ENCODE measurements around the gene TMEM231. TPM values are rescaled to one million over a fixed set of nuclear protein-coding genes. Genes with fewer than 3 reads are reported as not detected.
A peak's percentile ranks its signal among the peaks of the same experiment; 100 is the strongest.
"Not testable (repeated sequence)": the region's sequence is repeated elsewhere in the genome, so short reads cannot be mapped to it uniquely, and the experiment has no call there.

TMEM231 gene
- total RNA-seq, 1 donor from 2014 or later = 17.0 TPM

DNA sequence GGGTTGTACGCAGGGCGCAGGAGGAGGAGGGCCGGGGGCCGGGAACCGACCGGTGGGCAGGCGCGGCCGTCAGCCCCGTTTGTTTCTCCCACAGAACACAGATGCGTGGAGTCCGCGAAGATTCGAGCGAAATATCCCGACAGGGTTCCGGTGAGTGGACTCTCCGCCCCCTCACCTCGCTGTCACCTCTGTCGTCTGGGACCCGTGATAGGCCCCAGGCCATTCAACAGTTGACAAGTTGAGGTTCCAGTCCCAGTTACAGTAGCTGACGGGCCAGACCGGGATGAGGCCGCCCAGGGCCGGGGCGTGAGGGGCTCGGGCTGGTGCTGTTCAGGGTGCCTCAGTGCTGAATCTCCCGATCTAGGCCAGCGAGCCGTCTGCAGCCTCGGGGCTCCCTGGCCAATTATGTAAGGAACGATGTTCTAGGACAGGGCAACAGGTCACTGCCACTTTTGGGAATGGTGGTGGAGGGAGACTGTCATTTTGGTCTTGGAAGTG is 10.8 kb upstream of the TMEM231 start:
- DNase-seq = no peak

DNA sequence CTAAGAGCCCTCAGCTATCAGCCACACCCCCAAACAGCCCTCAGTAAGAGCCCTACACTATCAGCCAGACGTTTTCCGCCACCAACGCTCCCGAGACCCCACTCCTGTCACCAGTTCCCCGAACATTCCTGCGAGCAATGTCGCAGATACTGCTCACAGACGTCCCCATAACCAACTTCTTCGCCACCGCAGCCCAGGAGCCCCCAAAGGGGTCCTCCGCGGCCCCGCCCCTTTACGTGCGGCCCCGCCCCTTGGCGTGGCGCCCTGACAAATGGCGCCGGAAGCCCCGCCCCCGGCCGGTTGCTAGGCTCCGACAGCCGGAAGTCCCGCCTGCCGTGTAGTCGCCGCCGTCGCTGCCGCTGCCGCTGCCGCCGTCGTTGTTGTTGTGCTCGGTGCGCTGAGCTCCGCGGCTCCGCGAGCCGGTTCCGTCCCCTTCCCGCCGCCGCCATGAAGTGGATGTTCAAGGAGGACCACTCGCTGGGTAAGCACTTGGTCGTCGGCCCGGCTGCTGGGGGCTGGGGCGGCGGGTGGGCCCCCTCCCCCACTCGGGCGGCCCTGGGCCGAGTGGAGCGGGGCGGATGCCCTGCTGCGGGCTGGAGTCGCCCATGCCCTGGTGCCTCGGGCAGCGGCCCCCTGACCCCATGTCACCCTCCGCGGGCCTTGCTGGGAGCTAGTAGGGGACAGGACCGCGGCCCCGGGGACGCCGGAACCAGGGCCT is 10.1 kb upstream of the TMEM231 start, which contains the start of gene GABARAPL2:
GABARAPL2 (plus strand) TSS at position 340 of the 718 bp plus-strand sequence; CDS start at position 448, 108 bp downstream.
- peak; percentile 73 for DNase-seq

DNA sequence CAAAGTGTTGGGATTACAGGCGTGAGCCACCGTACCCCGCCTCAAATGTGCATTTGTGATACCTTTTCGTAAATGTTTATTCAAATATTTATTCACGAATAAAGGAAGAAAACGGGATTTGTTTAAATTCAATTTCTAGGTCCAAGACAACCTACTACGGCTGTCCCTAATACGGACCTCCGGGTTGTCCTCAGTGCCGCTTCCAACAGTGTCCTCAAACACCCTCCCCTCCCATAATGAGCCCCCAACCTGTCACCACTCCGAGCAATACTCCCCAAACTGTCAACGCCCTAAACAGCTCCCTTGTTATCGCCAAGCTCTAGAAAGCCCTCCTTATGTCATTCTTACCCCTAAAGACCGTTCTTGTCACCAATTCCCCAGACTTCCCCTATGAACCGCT is 9.6 kb upstream of the TMEM231 start:
- DNase-seq = no peak

DNA sequence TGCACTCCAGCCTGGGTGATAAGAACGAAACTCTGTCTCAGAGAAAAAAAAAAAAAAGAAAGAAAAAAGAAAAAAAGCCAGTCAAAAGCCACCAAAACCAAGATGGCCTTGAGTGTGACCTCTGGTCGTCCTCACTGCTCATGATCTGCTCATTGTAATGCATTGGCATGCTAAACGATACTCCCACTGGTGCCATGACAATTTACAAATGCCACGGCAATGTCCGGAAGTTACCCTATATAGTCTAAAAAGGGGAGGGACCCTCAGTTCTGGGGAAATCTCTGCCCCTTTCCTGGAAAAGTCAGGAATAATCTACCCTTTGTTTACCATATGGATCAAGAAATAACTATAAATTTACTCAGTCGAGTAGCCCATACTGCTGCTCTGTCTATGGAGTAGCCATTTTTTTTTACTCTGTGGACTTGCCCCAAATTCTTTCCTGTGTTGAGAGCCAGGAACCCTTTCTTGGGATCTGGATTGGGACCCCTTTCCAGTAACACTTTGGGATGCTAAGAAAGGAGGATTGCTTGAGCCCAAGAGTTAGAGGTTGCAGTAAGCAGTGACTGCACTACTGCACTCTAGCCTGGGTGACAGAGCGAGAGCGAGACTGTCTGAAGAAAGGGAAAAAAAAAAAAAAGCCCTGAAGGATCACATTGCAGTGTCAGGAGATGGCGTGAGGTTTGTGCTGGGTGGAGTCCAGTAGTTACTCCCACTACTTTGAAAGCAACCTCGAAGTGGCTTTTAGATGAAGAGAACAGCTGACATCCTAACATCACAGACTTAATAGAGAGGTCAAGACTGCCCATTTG is 3.7 kb upstream of the TMEM231 start:
- DNase-seq = no peak

DNA sequence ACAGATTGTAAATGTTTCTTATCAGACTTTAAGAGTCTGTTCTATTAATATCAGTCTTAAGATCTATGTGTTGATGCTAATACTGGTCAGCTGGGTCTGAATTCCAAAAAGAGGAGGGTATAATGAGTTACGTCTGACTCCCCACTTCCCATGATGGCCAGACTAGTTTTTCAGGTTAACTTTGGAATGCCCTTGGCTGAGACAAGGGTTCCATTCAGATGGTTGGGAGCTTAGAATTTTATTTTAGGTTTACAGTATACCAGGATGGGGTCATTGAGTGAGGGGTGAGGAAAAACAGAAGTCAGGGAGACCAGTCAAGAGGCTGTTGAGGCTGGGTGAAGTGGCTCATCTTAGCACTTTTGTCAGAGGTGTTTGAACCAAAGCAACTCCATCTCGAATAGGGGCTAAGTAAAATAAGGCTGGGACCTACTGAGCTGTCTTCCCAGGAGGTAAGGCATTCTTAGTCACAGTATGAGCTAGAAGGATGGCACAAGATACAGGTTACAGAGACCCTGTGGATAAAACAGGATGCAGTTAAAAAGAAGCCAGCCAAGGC is 2.9 kb upstream of the TMEM231 start:
- DNase-seq = no peak

DNA sequence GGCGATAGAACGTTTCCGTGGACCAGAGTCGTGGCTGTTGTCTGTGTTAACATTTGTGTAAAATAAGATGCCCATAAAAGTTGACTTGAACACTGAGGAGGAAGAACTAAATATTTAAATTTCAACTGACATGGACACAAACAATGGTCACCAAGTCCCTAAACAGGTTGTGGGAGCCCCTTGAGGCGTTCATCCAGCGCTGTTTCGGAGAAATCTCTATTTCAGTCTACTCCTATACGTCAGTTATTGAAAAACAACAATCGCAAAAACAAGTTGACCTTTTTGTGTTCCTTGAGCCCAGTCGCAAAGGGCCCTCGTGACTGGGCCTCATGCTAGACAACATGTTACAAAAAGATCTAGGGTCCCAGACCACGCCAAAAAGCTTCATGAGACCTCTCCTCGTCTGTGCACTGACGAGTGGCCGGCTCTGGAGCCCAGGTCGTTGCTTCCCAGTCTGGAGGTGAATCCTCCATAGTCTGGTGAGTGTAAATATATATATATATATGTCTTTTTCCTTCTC is 439 bp upstream of the TMEM231 start:
- no peak for DNase-seq

DNA sequence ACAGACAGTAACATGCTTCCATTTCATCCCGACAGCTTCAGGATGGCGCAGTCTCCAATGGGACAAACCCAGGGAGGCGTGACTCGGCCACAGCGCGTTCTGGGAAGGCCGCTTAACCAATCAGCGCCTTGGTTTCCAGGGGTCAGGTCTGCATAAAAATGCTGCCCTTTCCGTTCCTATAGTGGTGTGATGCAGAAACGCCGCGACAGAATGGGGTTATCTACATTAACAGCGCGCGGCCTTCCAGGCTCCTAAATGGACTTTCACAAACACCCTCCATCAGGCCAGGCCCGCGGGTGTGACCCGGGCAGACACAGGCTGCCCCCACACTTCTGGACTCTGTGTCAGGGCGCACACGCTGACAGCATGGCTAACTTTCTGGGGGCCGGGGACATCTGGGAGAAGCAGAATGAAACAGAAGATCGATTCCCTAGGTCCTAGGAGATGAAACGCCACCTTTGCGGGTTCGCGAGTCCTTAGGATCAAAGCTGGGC is 792 bp downstream of the TMEM231 start:
- DNase-seq = peak; percentile 88

DNA sequence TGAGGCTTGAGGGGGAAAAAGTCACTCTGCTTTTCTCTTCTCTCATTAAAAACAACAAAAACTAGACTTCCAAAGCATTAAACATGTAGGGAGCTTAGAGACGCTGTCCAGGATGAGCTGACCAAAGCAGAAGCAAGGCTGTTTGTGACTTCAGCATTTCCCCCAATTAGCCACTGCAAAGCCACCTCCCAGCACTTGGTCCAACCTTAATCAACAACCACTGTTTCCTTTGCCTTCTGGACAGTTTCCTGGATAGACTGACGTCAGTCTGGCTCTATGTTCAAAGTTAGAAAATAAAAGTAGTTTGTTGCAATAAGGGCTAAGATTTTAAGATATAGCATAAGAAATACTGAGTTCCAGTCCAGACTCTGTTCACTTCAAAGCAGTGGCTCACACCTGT is 3.1 kb downstream of the TMEM231 start:
- no peak for DNase-seq

DNA sequence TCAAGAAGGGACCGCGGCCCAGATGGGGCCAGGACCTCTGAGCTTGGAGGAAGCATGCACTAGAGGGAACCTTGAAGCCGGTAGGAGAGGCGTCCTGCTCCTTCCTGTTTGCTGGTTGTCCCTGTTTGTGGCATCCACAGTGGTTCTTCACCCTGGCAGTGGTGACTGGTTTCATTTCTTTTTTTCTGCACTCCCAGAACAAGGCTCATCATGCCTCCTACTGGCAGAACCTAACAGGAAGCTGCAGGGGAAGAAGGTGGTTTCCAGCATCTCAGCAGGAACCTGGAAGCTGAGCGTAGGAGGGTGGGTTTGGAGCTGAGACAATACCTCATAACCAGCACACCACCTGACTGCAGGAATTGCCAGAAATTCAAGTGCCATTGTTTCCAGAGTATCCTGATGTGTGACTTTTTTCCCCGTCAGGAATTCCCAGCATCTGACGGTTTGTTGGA is 5.8 kb downstream of the TMEM231 start:
- DNase-seq = peak; percentile 28

DNA sequence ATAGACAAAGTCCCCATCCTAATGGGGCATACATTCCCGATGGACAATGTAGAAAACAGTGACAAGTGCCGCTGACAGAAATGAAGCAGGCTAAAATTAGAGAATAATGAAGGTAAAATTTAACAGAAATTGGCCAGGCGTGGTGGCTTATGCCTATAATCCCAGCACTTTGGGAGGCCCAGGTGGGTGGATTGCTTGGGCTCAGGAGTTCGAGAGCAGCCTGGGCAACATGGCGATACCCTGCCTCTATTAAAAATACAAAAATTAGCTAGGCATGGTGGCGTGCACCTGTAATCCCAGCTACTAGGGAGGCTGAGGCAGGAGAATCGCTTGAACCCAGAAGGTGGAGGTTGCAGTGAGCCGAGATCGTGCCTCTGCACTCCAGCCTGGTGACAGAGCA is 7.6 kb downstream of the TMEM231 start:
- DNase-seq = not testable (repeated sequence)

DNA sequence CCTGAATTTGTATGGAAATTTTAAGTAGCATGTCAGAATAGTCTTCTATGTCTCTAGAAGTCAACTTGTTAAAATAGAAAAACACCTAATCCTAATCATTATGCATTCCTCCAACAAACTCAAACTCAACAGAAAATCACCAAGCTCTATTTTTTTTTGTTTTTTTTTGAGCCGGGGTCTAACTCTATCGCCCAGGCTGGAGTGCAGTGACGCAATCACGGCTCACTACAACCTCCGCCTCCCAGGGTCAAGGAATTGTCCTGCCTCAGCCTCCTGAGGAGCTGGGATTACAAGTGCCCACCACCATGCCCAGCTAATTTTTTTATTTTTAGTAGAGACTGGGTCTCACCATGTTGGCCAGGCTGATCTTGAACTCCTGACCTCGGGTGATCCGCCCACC is 9.8 kb downstream of the TMEM231 start:
- no peak for DNase-seq

DNA sequence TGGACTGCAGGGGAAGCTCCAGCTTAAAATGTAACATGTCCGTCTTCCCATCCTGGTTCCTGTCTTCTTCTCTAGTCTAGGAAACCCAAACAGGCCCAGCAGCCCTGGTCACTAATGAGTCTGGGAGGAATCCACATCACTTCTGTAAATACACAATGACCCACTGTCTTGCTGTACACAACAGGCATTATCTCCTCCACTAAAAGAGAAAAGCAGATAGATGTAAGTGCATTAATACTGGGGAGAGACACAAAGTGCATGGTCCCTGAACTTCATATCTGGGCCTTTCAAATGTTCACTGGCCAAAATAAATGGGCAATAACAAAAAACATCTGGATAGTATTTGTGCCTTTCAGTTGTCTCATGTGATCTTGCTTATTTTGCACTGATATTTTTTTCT is 10.2 kb downstream of the TMEM231 start:
- not testable (repeated sequence) for DNase-seq

DNA sequence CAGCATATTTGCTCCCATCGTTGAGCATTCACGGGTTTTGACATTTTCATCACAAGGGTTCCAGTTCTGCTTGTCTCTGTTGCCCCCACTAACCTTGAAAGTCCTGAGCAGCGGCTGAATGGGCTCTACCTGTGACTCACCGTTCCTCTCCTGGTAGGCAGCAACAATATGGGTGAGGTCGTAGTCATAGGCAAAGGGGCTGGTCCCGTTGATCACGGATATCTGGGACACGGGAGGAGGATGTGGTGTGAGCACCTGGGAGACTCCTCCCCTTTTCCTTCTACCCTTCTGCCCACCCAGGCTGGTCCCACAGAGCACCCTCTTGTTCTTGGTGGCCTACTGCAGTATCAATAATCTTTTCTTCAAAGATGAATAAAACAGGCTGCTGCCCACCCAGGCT is 13.6 kb downstream of the TMEM231 start:
- DNase-seq = not testable (repeated sequence)

DNA sequence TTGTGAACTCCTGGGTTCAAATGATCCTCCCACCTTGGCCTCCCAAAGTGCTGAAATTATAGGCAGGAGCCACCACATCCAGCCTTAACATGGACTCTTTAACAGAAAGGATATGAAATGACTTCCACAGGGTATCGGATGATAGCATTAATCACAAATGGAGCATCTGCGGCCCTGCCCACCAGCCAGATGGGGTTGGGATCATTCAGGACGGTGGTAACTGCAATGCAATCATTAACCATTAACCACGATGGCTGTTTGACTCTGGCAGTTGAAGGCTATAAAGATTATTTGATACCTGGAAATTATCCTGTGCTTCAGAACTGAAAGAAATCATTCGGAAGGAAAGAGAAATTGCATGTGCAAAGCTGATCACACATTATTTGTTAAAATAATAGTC is 14.8 kb downstream of the TMEM231 start:
- no peak for DNase-seq

DNA sequence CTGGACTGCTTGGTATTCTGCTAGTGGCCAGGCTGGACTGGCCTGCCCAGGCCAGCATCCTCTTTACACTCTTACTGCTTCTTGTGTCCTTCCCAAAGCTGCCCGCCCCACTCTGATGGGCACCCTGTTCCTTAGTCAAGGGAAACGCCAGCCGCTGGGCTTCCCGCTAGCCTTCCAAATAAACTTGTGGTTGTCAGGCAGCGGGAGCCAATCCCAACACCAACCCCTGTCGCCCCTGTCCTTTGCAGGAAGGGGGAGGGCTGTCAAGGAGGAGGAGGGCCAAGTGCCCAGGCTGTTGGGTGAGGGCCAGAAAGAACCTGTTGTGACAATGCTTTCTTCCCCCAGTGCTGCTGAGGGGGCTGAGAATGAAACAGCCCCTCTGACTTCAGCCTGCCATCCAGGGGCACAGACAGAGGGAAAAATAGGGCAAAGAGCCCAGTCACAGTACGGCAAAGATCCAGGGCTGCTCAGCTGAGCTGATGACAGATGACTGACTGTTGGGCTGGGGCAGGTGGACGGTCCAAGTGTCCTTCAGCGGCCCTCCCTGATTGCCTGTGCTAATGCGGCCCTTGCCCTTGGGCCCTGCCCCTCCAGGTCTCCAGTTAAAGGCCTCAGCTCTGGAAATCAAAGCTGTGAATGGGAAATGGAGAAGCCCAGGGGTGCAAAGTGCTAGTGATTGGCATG is 17.0 kb downstream of the TMEM231 start:
- DNase-seq = peak; percentile 1

DNA sequence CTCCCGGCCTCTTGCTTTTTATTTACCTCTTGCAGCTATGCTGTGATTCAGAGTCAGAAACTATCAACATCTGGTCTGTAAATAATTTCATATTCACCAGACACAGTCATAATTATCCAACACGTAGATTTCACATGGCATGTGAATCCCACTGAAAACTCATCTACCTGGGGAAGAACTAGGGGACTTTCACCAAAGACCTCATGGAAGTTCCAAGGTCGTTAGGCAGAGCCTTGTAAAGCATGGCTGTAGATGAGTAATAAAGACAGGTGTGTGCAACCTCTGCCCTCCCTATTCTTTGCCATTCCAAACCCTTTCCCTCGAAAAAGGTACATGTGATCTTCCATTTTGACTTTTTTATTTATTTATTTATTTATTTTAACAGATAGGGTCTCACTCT is 18.3 kb downstream of the TMEM231 start:
- no peak for DNase-seq

DNA sequence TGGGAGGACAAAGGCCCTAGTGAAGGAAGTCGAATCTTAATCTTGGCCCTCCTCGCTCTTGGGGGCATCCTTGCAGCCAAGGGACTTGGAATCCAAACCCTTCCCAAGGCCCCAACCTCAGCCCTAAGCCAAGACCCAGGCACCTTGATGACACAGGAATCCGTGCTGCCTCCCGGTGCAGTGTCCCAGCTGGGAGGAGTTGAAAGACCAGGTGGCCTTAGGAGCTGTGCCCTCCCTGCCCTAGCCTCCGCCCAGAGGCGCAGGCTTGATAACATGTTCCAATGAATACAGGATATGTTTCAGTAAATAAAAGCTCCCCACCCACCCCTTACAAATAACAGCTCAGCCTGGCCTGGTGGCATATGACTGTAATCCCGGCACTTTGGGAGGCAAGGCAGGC is 20.2 kb downstream of the TMEM231 start, which contains the start of gene CHST5:
CHST5 (minus strand) TSS at position 208 of the 400 bp plus-strand sequence. CDS start 5,724 bp downstream, outside the sequence.
- no peak for DNase-seq

DNA sequence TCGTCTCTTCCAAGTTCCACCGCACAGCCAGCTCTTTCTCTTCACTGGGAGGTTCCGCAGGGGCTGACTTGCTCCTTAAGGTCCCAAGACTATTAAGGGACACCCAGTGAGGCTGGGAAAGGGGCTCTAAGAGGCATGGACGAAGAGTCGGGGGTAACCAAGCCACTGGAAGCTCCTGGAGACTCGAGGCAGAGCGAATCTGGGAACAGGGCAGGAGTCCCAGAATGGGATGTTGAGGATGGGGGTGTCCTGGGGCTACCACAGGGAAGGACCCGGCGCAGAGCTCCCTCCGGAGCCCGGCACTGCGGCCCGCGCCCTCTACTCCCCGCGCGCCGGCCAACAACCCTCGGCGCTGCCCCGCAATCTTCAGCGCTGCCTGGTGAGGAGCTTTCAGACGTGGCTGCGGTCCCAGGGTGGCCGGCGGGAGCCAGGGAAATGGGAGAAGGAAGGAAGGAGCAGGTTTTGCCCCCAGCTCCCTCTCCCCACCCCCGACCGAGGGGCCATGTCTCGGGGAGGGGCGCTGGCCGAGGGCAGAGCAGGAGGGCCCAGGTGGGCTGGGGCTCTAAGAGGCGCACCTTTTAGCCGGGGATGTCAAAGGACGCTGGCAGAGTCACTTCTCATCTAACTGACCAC is 20.7 kb downstream of the TMEM231 start:
- no peak for DNase-seq

DNA sequence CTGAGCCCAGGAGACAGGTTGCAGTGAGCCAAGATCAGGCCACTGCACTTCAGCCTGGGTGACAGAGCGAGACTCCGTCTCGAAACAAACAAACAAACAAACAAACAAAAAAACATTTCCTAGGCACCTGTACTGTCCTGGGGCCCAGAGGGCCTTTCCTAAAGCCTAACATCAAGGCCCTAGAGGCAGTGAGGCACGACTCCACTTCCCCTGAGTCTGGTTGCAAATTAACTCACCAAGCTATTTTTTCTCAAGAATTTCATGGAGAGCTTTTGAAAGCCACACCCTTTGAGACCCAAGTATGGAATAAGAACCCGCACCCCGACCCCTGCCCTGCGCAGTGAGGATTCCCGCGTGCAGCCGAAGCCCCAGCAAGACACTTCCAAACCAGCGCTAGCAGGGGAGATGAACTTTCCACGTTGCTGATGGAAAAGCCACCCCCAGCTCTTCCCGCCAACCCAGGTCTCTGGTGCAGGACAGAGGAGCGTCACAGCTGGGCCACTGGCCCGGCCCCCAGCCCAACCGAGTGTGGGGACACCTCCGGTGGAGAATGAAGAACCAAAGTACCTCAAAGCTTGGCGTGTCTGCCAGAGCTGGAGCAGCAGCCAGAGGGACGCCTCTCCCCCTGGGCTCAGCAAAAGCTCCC is 21.4 kb downstream of the TMEM231 start:
- no peak for DNase-seq

DNA sequence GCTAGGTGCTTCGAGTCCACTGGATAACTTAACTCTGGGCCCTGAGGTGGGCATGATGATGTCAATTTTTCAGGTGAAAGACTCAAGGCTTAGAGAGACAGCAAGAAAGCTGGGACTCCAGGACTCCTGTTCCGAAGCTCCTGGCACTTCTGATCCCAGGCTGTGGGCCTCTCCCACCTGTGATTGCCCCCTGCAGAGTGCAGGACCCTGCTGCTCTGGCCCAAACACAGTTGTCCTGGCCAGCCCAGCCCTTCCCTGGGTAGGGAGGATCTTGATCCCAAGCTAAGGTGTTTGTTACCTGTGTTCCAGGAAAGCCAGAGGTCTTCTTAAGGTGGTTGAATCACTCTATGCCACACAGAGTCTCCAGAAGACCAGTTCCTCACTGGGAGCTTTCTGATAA is 23.3 kb downstream of the TMEM231 start:
- DNase-seq = no peak
